Subcutaneous adipose tissue (tissue), 4 donors: Measurements from ENCODE around the gene COL19A1. TPM values are rescaled to one million over a fixed set of nuclear protein-coding genes. Genes with fewer than 3 reads are reported as not detected.

ENCODE experiments used
- total RNA-seq, 4 donors: library from RNA; depleted of rRNA; stranded (reverse); fragments of >200 nt; gene quantifications; one replicate each; pipeline ENCODE4 v1.1.0, GENCODE V29; 2016
- TF ChIP-seq, protein P1 (sequence below): fragments of 450-650 bp; IDR thresholded peaks from one replicate; pipeline ENCODE4 v1.5.1; 2016; ENCODE audit warnings: low read depth, mild to moderate bottlenecking, control low read depth, antibody characterized with exemption, moderate library complexity

COL19A1 gene
- total RNA-seq, 4 donors from 2014 or later, result not detected

DNA sequence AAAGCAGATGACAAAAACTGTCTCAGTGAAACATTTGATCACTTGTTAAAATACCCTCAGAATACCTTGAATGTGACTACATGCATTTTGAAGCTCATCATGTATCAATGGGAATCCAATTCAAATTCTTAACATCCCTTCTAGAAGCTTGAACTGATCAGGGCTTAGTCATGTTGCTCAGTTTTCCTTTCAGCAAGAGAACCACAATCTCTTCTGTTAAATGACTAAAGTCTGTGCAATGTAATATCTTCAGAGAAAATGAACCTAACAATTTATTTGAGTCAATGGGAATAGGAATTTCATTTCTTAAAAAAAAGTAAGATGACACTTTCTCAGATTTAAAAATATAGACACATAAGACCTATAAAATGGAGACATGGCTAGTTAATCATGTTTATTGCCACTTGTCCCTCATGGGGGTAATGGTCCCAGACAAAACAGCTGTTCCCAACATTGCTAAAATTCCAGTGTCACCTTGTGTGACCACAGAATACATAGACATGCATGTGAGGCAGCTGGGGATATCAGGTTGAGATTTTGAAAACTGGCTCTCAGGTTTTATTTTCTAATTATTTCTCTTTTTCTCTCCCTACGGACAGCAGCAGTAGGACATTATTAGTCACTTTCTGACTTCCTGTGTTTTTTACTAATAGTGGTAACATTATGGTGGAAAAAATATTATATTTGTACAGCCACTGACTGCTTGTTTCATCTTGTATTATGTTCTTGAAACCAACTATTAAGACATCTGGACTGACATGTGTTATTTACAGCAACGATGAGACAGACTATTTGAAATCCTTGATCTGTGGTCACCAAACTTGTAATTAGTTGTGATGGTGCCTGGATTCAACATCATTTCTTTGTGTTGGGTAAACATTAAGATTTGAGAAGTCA lies 244.0 kb downstream of the COL19A1 start:
- TF ChIP-seq, protein P1, sequence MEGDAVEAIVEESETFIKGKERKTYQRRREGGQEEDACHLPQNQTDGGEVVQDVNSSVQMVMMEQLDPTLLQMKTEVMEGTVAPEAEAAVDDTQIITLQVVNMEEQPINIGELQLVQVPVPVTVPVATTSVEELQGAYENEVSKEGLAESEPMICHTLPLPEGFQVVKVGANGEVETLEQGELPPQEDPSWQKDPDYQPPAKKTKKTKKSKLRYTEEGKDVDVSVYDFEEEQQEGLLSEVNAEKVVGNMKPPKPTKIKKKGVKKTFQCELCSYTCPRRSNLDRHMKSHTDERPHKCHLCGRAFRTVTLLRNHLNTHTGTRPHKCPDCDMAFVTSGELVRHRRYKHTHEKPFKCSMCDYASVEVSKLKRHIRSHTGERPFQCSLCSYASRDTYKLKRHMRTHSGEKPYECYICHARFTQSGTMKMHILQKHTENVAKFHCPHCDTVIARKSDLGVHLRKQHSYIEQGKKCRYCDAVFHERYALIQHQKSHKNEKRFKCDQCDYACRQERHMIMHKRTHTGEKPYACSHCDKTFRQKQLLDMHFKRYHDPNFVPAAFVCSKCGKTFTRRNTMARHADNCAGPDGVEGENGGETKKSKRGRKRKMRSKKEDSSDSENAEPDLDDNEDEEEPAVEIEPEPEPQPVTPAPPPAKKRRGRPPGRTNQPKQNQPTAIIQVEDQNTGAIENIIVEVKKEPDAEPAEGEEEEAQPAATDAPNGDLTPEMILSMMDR, result no peak

DNA sequence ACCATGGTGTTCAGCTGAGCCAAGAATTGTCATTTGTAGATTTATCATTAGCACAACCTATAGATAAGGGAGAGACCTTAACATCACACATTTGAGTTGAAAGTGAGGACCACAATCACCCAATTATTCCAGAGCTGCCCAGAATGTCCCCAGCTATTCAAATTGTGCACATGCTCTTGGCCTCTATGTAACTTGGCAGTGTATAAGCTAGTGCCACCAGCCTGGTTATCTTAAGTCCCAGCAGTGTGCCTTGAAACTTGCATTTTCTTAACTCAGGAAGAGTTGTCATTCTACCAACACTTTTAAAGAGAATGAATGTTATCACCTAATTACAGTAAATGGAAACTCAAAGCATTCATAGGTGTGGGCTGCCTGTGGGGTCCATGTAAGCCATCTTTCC lies 245.4 kb downstream of the COL19A1 start:
- TF ChIP-seq, protein P1, result no peak

DNA sequence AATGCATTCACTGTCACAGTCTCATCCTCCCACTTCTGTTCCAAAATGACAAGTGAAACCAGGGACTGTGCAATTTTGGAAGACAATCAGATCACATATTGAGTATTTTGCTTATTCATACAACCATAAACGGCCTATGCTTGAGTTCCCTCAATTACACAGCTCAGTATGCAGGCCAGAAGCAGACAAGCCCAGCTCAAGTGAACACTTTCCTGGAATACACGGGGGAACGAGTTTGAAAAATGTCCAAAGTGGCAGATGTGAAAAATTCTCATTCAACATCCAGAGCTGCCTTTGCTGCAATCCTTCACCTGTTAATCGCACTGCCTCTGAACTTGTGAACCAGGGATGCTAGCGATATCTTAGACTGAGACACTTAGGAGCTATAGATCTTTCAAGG lies 246.4 kb downstream of the COL19A1 start:
- TF ChIP-seq, protein P1, result no peak

DNA sequence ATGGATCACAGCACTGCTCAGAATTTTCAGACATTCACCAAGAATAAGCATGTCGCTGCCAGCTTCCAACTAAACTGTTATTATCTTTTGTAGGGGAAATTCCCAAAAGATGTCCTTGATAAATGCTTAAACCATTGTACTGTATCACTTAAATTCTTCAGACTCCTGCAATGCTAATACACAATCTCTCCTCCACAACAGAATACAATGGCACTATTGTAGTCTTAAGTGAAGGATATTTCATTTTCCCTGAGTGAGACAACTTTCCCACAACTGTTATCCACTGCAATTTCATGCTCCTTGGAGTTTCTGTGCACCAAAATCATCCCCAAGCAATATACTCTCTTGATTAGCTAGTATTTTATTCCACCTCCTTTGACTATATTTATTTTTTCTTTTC lies 246.8 kb downstream of the COL19A1 start:
- TF ChIP-seq, protein P1, result no peak

DNA sequence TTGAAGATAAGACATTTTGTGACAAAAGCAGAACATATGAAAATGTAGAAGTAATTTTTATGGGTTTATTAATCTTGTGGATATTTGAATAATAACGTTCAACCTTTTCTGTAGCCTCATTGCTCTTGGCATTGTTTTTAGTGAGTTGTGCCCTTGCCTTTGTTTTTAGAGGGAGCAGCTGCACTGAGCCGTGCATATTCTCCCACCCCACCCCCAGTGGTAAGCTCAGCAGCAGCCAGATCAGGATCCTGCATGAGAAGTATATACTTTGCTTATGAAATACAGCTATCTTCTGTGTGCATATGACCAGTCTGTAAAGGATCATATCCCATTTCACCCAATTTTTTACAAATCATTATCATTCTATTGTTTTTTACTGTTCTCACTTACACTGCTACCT lies 252.3 kb downstream of the COL19A1 start:
- TF ChIP-seq, protein P1, result no peak

DNA sequence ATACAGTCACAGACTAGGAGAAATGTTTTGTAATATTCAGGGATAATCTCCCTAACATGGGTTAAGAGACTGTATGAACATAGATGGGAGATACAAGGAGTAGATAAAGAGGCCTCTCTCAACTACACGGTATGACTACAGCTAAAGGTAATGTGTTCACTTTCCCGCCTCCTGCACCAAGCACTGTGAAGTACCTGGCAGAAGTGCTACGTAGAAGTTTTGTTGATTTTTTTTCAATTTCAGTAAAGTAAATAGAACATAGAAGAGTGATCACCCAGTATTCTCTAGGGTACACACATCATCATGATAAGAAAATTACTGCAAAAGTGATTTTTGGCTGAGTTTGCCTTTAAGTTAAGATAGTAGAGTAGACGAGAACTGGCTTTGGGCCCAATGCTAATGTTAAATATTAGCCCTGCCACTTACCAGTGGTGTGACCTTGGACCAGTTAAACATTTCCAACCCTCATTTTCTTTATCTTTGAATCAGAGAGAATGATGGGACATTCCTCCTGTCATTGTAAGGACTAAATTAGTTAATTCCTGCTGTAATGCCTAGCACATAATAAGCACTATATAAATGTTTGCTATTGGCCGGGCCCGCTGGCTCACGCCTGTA lies 253.0 kb downstream of the COL19A1 start:
- TF ChIP-seq, protein P1, result no peak

DNA sequence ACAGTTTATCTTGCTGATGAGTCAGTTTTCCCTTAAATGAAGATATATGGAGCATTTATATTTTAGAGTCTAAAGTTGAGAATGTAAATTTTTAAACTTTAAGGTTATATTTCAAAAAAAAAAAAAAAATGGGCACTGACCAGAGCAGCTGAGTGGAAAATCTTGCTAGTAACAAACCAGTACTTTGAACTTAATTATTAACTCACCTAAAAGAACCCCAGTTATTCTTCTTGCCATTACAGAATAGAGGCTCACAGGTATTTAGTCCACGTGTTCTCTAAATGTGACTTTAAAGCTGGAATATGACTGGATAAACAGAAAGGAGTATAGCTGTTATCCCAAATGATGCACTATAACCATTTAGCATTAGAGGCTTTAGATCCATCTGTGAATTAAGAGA lies 258.1 kb downstream of the COL19A1 start:
- TF ChIP-seq, protein P1, result no peak
